HepG2 (cell line): ENCODE results near the gene GDI1.

Experiments
- ATM ChIP-seq: fragments of 450-650 bp; IDR thresholded peaks from 2 replicates; pipeline ENCODE4 v1.7.1; 2017; ENCODE audit warnings: mild to moderate bottlenecking, borderline replicate concordance
- CHD4 ChIP-seq: fragments of 200-600 bp; sonication (generic); IDR thresholded peaks from 2 replicates; pipeline ENCODE4 v1.7.0; 2017; ENCODE audit warnings: mild to moderate bottlenecking, low read length, borderline replicate concordance
- CTCF ChIP-seq: sonication (generic); formaldehyde crosslinking; IDR thresholded peaks from 2 replicates; pipeline ENCODE4 v1.5.0; 2020; ENCODE audit warnings: mild to moderate bottlenecking, missing genetic modification reagents, moderate library complexity
- ESRRA ChIP-seq: sonication (generic); formaldehyde crosslinking; IDR thresholded peaks from 2 replicates; pipeline ENCODE4 v1.5.1; 2020; ENCODE audit warnings: mild to moderate bottlenecking, low read depth, missing genetic modification reagents
- FIP1L1 ChIP-seq: fragments of 200-400 bp; formaldehyde crosslinking; IDR thresholded peaks from 2 replicates; pipeline ENCODE4 v1.6.1; 2018; ENCODE audit warnings: low read depth, mild to moderate bottlenecking, low read length, moderate library complexity, borderline replicate concordance; ENCODE audit not compliant: insufficient read depth
- HMGXB4 ChIP-seq, 2 experiments: sonication (generic) in 1 of 2; formaldehyde crosslinking in 1 of 2; IDR thresholded peaks; 2 replicates each; pipeline versions ENCODE4 v1.4.0 to v1.6.1; 2018 to 2020; ENCODE audit warnings: missing genetic modification reagents in 2 of 2, borderline replicate concordance in 1 of 2, low read depth in 1 of 2, mild to moderate bottlenecking in 1 of 2, missing biosample characterization in 1 of 2
- HNF1A ChIP-seq, 2 experiments: sonication (generic) in 1 of 2; formaldehyde crosslinking in 1 of 2; IDR thresholded peaks; 2 replicates each; pipeline versions ENCODE4 v1.4.0 to v1.6.1; 2016 to 2020; ENCODE audit warnings: borderline replicate concordance in 1 of 2, low read depth in 1 of 2, mild to moderate bottlenecking in 1 of 2, missing genetic modification reagents in 1 of 2
- HNF4G ChIP-seq, 2 experiments: sonication (generic) in 1 of 2; formaldehyde crosslinking in 1 of 2; IDR thresholded peaks; 2 replicates each; pipeline versions ENCODE4 v1.4.0 to v1.6.1; 2011 to 2020; ENCODE audit warnings: borderline replicate concordance in 2 of 2, low read depth in 2 of 2, mild to moderate bottlenecking in 2 of 2, low read length in 1 of 2, missing genetic modification reagents in 1 of 2, moderate library complexity in 1 of 2
- SNAPC5 ChIP-seq: sonication (generic); formaldehyde crosslinking; IDR thresholded peaks from 2 replicates; pipeline ENCODE4 v1.8.1; 2023; ENCODE audit warnings: mild to moderate bottlenecking, missing genetic modification reagents, borderline replicate concordance
- ZFX ChIP-seq: sonication (generic); formaldehyde crosslinking; IDR thresholded peaks from 2 replicates; pipeline ENCODE4 v1.4.0; 2020; ENCODE audit warnings: mild to moderate bottlenecking, low read depth, missing genetic modification reagents, moderate library complexity
- ZNF33A ChIP-seq: sonication (generic); formaldehyde crosslinking; IDR thresholded peaks from 2 replicates; pipeline ENCODE4 v1.5.1; 2020; ENCODE audit warnings: missing genetic modification reagents, mild to moderate bottlenecking, moderate library complexity, borderline replicate concordance
- ZNF670 ChIP-seq: sonication (generic); formaldehyde crosslinking; IDR thresholded peaks from 2 replicates; pipeline ENCODE4 v1.8.0; 2022; ENCODE audit warnings: mild to moderate bottlenecking, missing genetic modification reagents, borderline replicate concordance

GRCh38 chrX:154490414-154491083 lies 53.6 kb downstream of the GDI1 start, which contains the start of gene SLC10A3:
- TF ChIP-seq ATM (no peak), ZNF33A (CRISPR knock-in tag) (no peak), ZFX (CRISPR knock-in tag) (peak; percentile 65), CTCF (CRISPR knock-in tag) (peak; percentile 59), HMGXB4 (CRISPR knock-in tag; IDR thresholded peaks at IDR 0.05; ENCODE audit: borderline replicate concordance in 1 of 2, low read depth in 1 of 2) (no peak; a peak in 1 of 4 replicates), ESRRA (CRISPR knock-in tag) (no peak), HNF1A (IDR thresholded peaks at IDR 0.05; ENCODE audit: low read depth) (no peak), HNF1A (CRISPR knock-in tag; IDR thresholded peaks at IDR 0.05; ENCODE audit: borderline replicate concordance) (no peak), HNF4G (IDR thresholded peaks at IDR 0.05; ENCODE audit: borderline replicate concordance, low read depth, low read length) (no peak), HNF4G (CRISPR knock-in tag; IDR thresholded peaks at IDR 0.05; ENCODE audit: borderline replicate concordance, low read depth) (no peak), FIP1L1 (no peak), SNAPC5 (CRISPR knock-in tag) (no peak), ZNF670 (no peak), CHD4 (no peak)
